MCF 10A (cell line): ENCODE measurements around the gene SEMA4D. TPM values are rescaled to one million over a fixed set of nuclear protein-coding genes. Genes with fewer than 3 reads are reported as not detected.
A peak's percentile ranks its signal among the peaks of the same experiment; 100 is the strongest.

Experiments
- BruUV-seq: library from RNA; stranded (reverse); fragments of 400-500 nt; replicated peaks from 2 replicates; lab custom pipeline; 2021; lab: Mats Ljungman, UMichigan
- CTCF ChIA-PET: fragments of 300-600 bp; sonication (Branson Sonifier 250); formaldehyde crosslinking; extraction: SDS; loops from one replicate; lab custom pipeline; 2021; ENCODE audit warnings: antibody characterized with exemption, inconsistent platforms; lab: Yijun Ruan, JAX
- POLR2A ChIA-PET: fragments of 300-600, 350-650 bp; sonication (Branson Sonifier 250); formaldehyde crosslinking; extraction: SDS; loops from one replicate; lab custom pipeline; 2020; ENCODE audit warnings: antibody characterized with exemption, inconsistent platforms; lab: Yijun Ruan, JAX
- DNase-seq: peaks from one replicate; pipeline ENCODE4 v3.0.0-alpha.2; 2018; ENCODE audit not compliant: unreplicated experiment
- H3K27ac Mint-ChIP-seq: one replicate; pipeline ENCODE4 v1.8.0; 2022; ENCODE audit warnings: mild to moderate bottlenecking, low read depth, mixed read lengths; ENCODE audit not compliant: unreplicated experiment
- H3K27me3 Mint-ChIP-seq: one replicate; pipeline ENCODE4 v1.8.0; 2022; ENCODE audit warnings: mixed read lengths; ENCODE audit not compliant: insufficient read depth, unreplicated experiment
- H3K36me3 Mint-ChIP-seq: one replicate; pipeline ENCODE4 v1.8.0; 2022; ENCODE audit warnings: mild to moderate bottlenecking, moderate library complexity, mixed read lengths; ENCODE audit not compliant: insufficient read depth, unreplicated experiment
- H3K4me1 Mint-ChIP-seq: one replicate; pipeline ENCODE4 v1.8.0; 2022; ENCODE audit warnings: mixed read lengths; ENCODE audit not compliant: insufficient read depth, unreplicated experiment
- H3K4me3 Mint-ChIP-seq: one replicate; pipeline ENCODE4 v1.8.0; 2022; ENCODE audit warnings: mild to moderate bottlenecking, moderate library complexity, mixed read lengths; ENCODE audit not compliant: unreplicated experiment
- H3K9me3 Mint-ChIP-seq: one replicate; pipeline ENCODE4 v1.8.0; 2022; ENCODE audit warnings: mixed read lengths; ENCODE audit not compliant: unreplicated experiment
- intact Hi-C: fragments of 100-400 bp; cut with micrococcal nuclease; formaldehyde crosslinking; loops from 2 replicates; pipeline ENCODE4 v1.14.1; 2022
- total RNA-seq: library from RNA; stranded (reverse); gene quantifications from 2 replicates; pipeline ENCODE4 v1.2.3, GENCODE V29; 2022
- TF ChIP-seq, protein P1 (sequence below): fragments of 200-600 bp; IDR thresholded peaks from one replicate; pipeline ENCODE4 v1.8.0; 2022; ENCODE audit warnings: antibody characterized with exemption, mild to moderate bottlenecking; ENCODE audit not compliant: unreplicated experiment

Gene SEMA4D
- total RNA-seq, 1 experiment from 2014 or later, result 4.2 TPM

DNA sequence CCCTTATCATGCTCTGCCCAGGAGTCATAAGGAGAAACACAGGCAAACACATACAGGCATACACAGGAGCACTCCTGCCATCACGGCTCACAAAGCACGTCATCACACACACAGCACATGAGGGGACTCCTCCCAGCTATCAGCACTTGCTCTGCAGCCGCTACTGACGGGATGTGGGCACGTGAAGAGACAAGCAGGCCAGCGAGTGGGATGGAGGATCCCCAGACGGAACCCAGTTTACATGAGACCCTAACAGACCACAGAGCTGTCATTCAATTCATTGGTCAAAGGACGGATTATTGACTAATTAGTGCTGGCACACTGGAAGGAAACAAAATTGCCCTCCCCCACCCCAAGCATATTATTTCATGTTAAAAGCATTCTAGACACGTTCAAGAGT, 53.6 kb downstream of the SEMA4D start:
- Mint-ChIP-seq H3K27ac (no peak overlapping the region), H3K27me3 (no peaks in the 10 kb centered on the region), H3K36me3 (no peaks in the 10 kb centered on the region), H3K4me3 (no peak overlapping the region), H3K9me3 (no peaks in the 10 kb centered on the region), H3K4me1 (peaks cover 8% of the 10 kb centered on the region)
- TF ChIP-seq, protein P1, sequence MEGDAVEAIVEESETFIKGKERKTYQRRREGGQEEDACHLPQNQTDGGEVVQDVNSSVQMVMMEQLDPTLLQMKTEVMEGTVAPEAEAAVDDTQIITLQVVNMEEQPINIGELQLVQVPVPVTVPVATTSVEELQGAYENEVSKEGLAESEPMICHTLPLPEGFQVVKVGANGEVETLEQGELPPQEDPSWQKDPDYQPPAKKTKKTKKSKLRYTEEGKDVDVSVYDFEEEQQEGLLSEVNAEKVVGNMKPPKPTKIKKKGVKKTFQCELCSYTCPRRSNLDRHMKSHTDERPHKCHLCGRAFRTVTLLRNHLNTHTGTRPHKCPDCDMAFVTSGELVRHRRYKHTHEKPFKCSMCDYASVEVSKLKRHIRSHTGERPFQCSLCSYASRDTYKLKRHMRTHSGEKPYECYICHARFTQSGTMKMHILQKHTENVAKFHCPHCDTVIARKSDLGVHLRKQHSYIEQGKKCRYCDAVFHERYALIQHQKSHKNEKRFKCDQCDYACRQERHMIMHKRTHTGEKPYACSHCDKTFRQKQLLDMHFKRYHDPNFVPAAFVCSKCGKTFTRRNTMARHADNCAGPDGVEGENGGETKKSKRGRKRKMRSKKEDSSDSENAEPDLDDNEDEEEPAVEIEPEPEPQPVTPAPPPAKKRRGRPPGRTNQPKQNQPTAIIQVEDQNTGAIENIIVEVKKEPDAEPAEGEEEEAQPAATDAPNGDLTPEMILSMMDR, result no peak
- DNase-seq, result no peak
- ChIA-PET CTCF (no interaction called here), POLR2A (no interaction called here)
- no TSS peak for BruUV-seq
- intact Hi-C loops, result no loop called here

DNA sequence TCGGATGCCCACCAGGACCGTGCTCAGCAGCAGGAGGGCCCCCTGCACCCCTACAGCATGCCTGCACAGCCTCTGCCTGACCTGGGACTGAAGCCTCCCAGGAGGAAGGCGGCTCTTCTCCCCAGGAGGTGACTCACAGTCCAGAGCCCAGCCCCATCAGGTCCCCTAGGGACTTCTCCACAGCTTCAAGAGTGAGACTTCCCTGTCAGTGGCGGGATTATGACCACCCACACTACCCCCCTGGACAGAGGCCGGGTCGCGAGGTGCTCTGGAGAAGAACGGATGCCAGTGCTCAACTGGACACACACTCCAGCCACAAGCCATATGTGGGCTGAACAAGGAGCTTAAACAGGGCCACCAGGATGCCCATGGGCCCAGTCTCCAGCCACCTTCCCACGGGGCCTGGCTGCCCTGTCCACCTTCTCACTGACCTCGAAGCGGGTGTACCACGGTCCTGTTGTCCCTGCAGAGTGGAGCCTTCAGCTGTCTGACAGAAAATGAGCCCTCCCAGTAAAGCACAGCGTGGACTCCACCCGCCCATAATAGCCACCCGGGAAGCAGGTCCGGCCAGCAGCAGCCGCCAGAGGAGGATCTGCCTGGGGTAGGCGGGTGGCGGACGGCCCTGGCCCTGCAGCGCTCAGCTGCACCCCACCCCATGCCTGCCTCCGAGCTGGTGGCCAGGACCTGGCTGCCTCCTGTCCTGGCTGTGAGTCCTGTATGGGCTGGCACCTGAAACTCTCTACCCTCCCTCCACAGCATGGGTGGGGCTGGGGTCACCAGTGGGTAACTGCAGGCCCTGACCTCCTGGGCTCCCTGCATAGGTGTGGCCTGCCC, 54.7 kb downstream of the SEMA4D start:
- no peak overlapping the region for H3K27ac Mint-ChIP-seq
- H3K27me3 Mint-ChIP-seq, result no peaks in the 10 kb centered on the region
- DNase-seq, result peak; percentile 11
- CTCF ChIA-PET, result interaction anchor here (0.9 kb wide), 1 partner anchor 106 kb away, joined by 3 read pairs; no protein-coding TSS in a partner anchor
- no peaks in the 10 kb centered on the region for H3K9me3 Mint-ChIP-seq
- TF ChIP-seq, protein P1, result no peak
- POLR2A ChIA-PET, result no interaction called here
- no peak overlapping the region for H3K4me3 Mint-ChIP-seq
- BruUV-seq, result no TSS peak
- H3K4me1 Mint-ChIP-seq, result peaks cover 8% of the 10 kb centered on the region
- intact Hi-C loops, result no loop called here
- H3K36me3 Mint-ChIP-seq, result no peaks in the 10 kb centered on the region

DNA sequence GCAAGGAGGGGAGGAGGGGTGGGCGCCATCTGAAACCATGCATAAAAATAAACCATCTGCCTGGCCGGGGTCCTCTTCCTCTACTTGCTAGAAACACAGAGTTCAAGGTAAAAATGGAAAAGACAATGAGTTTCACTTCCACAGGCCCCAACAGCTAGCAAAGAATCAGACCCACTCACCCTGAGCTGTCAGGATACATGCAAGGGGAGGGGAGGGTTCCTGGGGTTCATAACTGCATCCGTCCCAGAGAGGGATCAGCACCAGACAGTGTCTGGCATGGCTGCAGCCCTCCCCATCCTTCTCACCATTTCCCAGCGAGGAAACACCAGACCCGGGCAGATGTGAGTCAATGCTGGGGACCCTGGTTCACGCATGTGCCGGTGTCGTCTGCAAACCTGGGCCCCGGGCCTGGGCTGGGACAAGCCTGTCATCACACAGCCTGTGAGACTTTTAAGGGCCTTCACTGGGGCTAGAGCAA, 55.4 kb downstream of the SEMA4D start:
- no peak overlapping the region for H3K4me3 Mint-ChIP-seq
- H3K36me3 Mint-ChIP-seq, result no peaks in the 10 kb centered on the region
- TF ChIP-seq, protein P1, result no peak
- no peak for DNase-seq
- BruUV-seq, result no TSS peak
- H3K27me3 Mint-ChIP-seq, result no peaks in the 10 kb centered on the region
- peaks cover 8% of the 10 kb centered on the region for H3K4me1 Mint-ChIP-seq
- POLR2A ChIA-PET, result no interaction called here
- CTCF ChIA-PET, result interaction anchor here (0.9 kb wide), 1 partner anchor 106 kb away, joined by 3 read pairs; no protein-coding TSS in a partner anchor
- H3K27ac Mint-ChIP-seq, result no peak overlapping the region
- intact Hi-C loops, result no loop called here
- no peaks in the 10 kb centered on the region for H3K9me3 Mint-ChIP-seq

DNA sequence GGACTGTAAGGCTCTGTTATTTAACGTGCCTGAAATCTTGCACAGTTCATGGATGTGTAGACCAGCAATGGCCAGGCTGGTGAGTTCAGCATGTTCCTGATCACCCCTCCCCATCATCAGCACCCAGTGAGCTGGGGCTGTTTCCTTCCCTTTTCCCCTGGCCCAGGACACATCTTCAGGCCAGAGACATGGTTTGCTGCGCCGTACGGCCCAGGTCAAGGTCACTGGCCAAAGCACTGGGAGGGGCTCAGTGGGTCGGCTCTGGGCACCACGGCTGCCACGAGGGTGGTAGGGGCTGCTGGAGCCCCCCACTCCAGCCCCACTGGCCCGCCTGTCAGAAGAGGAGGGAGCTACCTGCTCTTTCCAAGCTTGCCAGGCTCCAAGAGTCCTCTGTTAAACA, 55.9 kb downstream of the SEMA4D start:
- no peaks in the 10 kb centered on the region for H3K9me3 Mint-ChIP-seq
- H3K27me3 Mint-ChIP-seq, result no peaks in the 10 kb centered on the region
- no peaks in the 10 kb centered on the region for H3K36me3 Mint-ChIP-seq
- DNase-seq, result no peak
- CTCF ChIA-PET, result interaction anchor here (0.9 kb wide), 1 partner anchor 107 kb away, joined by 3 read pairs; no protein-coding TSS in a partner anchor
- H3K4me3 Mint-ChIP-seq, result no peak overlapping the region
- no TSS peak for BruUV-seq
- intact Hi-C loops, result no loop called here
- H3K4me1 Mint-ChIP-seq, result peaks cover 3% of the 10 kb centered on the region
- POLR2A ChIA-PET, result no interaction called here
- TF ChIP-seq, protein P1, result no peak
- no peak overlapping the region for H3K27ac Mint-ChIP-seq
